HG03159 (cell line): ENCODE data around the gene FERD3L.

Experiments used
- ATAC-seq: cut with Tn5 transposase; IDR thresholded peaks from one replicate; pipeline ENCODE4 v1.9.1; 2021; ENCODE audit warnings: mild to moderate bottlenecking, moderate library complexity; ENCODE audit not compliant: unreplicated experiment

FERD3L gene

DNA sequence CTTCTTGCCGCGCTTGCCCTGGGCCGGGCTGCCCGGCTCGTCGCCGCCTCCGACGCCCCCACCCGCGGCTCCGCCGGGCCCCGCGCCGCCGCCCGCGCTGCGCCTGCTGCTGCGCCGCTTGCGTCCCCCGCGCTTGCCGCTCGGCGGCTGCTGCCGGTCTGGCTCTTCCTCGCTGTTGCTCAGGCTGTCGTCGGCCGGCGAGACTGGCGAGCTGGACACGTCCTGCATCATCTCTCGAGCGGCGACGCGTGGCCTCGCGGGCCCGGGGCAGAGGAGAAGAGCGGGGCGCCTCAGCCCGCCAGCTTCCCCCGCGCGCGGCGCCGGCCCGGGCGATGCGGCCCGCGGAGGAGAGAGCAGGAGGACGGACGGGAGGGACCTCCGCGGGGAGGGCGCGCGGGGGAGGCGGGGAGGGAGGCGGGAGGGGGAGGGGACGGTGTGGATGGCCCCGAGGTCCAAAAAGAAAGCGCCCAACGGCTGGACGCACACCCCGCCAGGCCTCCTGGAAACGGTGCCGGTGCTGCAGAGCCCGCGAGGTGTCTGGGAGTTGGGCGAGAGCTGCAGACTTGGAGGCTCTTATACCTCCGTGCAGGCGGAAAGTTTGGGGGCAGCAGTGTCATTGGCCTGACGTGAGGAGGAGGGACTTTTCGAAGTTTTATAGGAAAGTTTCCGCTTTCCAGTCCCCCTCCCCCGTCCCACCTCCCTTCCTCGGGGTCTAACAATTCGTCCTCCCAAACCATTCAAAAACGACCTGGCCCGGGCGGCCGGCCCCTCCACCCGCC lies 27.9 kb downstream of the FERD3L start, which contains the start of gene TWIST1:
TSS of gene TWIST1 (minus strand) at position 546 of the 779 bp plus-strand sequence. CDS start at position 231, 315 bp downstream.
- no peak for ATAC-seq

DNA sequence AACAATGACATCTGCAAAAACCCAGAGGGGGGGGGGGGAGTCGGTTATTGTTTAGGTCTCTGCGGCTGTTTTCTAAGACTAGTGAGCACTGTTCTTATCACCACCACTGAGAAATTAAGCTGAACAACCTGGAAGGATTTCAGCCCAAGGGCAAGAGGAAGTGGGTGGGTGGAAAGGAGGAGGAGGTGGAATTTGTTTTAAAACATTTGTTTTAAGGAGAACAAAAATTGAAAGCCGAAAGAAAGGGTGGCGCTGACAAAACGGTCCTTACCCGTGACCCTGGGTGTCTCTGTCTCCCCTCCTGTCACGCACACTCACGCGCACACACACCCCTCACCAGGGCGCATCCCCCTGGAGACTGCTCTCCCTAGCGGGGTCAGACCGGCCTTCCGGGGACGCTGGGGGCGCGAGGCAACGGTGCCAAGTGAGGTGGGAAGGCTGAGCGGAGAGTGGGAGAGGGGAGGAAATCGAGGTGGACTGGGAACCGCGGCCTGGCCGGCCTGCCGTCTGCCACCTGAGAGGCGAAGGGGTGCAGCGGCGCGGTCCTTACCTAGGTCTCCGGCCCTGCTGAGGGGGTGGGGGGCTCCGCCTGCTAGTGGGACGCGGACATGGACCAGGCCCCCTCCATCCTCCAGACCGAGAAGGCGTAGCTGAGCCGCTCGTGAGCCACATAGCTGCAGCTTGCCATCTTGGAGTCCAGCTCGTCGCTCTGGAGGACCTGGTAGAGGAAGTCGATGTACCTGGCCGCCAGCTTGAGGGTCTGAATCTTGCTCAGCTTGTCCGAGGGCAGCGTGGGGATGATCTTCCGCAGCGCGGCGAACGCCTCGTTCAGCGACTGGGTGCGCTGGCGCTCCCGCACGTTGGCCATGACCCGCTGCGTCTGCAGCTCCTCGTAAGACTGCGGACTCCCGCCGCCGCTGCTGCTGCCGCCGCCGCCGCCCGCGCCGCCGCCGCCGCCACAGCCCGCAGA lies 28.8 kb downstream of the FERD3L start:
- no peak for ATAC-seq

DNA sequence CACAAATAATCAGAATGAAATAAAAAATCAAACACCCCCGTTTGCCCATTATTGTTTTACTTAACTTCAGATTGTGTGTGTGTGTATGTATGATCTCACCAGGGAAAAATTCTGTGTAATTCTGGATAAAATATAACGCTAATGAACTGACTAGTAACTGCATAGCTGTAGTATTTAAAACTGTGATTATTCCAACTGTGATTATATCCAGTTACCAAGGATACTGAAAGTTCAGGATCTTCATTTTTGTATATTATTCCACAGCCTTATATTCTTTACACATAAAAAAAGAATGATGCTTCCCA lies 30.7 kb downstream of the FERD3L start:
- ATAC-seq: no peak

DNA sequence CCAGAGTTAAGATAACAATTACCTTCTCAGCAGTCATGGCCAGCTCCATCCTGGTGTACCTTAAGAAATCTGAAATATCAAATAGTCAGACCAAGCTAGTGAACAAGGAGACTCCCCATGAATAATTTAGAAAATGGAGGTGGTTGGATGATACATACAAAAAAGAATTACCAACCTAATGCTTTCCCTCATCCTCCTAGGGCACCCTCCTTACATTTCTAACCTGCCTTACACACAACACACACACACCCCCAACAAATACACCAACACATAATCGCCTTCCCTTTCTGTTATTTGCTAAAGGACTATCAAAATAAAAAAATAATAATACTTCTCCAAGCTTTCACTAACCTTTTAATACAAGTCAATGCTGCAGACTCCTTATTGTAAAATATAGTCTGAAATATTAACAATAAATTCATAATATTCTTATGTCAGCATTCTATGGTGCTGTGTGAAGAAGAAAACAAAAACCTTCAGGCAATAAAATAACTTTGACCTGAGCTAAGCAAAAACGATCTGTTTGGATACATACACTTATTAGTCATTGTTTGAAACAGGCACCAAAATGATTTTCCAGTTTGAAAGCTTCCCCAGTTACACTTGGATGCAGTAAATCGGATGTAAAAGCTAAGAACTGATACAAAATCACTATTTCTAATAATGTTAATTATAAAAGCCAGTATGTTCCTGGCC lies 31.2 kb downstream of the FERD3L start:
- no peak for ATAC-seq

DNA sequence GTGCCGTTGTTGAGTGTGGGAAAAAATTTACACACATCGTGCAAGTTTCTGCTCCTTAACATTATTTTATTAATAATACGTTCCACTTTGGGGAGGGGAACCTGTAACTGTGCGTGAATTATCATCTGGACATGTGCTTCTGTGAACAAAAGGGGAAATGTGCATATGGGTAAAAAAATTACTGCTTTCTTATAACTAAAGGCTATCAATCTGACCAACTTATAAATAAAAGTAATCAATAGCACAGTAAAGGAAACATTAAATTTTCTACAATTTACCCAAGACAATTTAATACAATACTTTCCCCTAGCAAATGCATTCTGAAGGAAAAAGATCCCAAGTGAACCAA lies 32.2 kb downstream of the FERD3L start:
- no peak for ATAC-seq

DNA sequence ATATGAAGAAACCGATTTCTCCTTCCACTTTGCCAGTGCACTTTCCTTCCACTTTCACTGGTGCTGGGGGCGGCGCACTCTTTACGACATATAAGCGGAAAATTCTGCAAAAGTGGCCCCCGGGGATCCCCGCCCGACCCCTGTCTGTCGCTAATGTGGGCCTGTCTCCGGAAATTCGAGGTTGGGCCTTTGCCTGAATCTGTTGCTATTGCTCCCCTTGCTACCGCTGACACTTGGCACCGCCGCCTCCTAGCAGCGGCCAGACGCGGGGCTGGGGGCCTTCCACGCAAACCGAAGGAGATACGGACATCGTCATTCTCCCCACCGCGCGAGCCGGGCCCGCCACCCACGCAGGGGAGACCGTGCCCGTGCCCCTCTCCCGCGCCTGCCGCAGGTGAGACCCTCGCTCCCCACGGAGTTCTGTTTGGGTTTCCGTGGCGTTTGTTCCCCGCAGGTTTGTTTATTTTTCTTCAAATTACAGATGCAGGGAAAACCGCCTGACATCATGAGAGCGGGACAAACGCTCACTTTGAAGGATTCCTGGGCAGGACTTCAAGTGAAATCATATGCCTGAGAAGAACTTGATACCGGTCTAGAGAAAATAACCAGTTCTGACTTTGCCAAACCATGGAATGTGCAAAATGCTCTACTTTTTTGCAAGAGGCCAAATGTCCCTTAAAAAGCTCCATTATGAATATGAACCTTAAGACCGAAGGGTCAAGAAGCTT lies 32.8 kb downstream of the FERD3L start:
- ATAC-seq: no peak

DNA sequence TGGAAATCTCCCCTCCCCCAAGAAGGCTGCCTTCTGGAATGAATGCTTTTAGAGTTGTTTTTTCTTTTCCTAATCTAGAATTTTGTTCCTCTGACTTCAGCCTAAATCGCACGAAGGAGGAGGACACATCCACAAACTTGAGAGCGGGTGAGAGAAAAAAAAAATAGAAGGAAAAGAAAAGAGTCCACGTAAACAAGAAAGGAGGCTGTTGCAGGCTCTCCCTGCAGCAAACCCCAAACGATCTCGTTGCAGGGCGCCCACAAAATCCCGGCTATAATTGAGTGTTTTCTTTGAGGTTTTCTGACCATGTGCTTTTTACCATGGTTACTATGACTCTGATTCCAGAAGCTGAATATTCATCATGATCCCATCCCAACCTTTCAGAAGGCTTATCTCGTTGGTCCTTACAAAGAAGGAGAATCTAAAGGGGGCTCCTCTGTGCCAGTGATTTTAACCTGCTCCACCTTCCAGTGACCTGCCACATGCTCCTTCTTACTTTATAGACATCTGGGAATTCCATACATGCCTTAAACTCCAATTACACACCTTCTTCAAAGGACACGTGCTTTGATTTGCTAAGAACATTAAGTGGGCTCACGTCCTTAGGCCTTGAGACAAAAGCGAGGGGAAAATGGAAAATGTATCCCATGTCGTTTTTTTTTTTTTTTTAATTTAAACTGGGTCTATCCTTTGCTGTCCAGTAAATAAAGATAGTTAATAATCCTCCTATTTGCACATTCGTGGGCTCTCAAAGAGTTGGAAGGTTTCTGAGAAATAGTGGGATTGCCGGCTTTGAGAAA lies 33.5 kb downstream of the FERD3L start:
- no peak for ATAC-seq

DNA sequence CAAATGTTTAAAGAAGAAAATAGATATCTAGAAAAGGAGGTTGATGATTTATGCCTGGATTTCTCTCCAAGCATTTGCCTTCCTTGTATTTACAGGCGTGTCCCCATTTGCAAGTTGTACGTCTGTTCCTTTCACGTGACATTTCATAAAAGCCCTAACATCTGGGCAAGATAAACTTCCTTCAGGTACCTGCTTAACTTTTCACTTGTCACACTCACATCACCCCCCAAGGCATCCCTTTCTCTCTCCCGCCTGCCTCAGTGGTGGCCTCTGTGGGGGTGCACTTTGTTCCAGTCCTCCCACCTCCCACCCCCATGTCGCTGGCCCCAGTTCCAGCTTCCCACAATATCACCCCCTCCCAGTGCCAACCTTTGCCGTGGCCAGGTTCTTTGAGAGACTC lies 34.4 kb downstream of the FERD3L start:
- ATAC-seq: no peak

DNA sequence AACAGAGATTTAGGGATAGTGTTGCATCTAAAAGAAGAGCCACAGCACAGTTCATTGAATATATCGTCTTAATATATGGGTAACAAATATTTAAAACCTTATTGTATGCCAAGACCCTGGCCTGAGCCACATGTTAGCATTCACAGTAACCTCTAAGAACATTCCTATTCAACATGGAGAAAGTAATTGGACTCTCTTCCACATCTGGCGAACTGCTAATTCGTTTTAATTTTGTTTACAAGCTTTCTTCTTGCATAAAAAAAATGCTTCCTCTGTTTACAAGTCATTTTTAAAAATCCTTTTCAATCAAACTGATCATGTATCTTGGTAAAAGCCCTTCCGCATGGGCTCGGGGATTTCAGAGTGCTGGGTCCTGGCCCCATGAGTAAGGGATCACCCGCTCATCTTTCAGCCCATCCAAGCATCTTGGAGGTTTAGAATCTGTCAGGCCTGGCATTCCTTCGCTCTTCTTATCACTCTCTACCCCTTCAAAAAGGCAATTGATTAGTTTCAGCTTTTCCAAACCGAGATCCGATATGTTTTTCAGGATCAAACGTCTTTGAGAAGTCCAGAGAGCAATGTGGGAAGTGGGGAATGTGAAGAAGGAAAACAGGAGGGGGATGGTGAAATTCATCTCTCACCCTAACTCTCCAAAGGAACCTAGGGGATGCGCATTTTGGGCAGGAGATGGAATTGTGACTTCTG lies 35.0 kb downstream of the FERD3L start:
- no peak for ATAC-seq

DNA sequence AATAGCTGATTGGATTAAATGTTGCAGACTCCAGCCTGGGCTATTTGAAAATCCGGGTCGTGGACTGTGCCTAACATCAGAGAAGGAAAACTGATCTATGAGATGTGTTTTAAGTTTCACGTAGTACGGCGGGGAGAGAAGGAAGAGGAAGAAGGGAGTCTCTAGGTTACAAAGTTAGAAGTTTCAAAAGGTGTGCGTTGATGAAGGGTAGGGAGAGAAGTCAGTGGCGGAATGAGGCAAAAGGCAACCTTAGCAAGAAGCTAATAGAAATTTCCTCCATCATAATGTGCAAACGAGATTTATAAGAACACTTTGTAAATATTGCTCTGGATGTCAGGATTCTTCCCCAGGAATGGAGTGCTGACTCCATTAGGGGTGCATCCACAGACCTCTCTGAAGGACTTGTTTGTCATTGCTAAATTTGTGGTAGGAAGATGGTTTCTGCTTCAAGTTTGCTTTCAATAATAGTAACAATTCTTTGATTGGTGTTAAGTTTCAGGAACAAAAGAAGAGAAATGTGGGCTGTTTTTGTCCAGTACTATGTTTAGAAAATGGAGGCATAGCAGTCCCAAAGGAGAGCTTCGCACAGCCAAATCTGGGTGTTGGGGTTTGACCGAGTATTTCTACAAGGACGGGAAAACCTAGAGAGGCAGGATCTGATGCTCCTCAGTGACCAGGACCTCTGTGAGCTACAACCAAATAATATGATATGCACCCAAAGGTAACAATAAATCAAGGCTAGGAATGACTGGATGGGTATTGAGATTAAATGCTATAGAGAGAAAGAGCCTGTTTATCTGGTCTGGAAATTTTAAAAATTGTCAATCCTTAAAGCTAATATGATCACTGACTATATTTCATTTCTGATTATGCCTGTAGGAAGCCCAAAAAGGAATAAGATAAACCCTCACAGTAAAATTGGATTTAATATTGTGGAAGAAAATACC lies 35.9 kb downstream of the FERD3L start:
- no peak for ATAC-seq

DNA sequence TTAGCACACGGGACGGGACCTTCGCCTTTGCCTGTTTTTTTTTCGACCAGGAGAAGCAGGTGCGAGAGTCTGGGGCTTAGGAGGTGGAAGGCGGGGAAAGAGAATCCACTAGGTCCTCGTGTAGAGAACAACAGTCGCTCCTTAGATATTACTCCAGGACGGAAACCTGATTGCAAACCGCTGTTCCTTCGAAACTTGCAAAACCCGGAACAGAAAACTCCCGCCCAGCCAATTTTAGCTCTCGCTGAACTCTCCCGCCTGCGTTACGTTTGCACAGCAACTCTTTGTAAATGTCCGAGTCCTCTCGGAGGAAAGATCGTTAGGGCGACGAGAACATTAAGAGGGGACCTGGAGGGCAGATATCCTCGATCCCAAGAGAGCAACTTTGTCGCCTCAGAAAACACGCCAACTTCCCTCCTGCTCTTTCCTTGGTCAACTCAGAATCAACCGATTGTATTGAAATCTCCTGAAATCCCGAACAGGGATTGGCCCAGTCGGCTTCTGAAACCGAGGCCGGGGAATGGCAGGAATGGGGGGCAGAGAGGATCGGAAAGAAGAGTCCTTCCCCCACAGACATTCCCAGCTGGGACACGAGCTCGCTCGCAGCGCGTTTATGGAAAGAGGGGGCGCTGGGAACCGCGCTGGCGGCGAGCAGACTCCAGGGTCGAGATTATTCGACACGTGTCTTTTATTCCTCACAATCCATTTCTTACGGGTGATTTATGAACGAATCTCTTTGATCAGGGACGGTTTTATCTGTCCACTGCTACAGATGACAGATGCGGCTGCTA lies 37.7 kb downstream of the FERD3L start:
- no peak for ATAC-seq

DNA sequence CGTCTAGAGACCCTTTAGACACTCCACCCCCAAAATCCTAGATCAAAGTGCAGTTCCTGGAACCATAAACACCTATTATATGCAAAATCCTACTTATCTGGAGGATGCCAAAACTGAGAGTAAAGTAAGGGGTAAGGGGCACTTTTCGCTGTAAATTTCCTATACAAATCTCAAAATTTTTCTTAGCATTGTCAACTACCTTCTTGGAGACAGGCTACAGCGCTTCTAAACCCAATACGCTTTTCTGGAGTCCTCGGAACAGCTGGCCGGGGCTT lies 38.2 kb downstream of the FERD3L start:
- ATAC-seq: no peak

DNA sequence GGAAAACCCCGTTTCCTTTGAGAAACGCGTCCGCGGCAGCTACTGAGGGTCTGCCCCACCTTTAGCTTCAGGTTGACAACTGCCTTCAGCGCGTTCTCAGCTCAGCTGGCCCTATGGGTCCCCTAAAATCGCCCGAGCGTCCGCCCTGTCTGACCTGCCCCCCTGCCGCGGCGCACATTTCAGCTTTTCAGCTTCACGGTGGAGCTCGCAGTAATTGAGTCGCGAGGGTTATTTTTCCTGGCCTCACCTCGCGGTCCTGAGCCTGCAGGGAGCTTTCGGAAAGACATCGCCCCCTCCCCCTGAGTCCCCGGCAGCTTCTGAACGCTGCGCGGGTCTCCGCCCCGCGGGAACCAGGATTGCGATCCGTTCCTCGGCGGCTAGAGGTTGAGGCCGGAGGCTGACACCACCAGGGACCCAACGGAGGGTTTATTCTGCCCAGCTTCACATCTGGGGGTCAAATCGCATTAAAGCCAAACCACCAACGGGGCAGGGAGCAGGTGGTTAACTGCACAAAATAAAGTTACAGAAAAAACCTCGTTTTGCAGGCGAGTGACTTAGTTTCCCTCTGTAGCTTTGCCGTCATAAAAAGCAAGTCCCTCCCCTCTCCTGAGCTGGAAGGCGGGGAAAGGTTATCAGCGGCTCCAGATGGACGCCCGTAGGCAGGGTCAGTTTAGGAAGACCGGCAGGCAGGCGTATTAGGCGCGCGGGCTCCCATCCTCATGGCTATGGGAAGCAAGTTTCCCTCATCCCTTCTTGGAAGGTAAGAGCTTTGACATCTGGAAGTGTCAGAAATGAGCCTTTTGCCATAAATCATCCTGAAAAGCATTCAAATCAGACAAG lies 38.8 kb downstream of the FERD3L start:
- no peak for ATAC-seq

DNA sequence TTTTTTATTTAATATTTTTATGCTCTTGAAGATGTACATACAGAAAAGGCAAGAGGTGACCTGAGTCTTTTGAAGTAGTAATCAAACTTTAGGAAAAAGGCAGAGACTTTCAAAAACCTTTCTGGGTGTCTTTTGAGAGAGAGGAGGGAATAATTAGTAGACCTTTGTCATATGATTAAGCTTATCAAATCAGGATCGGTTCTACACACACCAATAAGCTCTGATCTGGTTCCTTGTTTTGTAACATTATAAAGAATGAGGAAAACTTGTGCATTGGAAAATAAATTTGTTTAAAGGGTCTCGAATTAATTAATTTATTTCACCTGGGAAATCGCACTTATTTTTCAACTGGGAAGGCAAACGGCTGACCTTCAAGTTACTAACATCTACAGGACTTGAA lies 39.7 kb downstream of the FERD3L start:
- no peak for ATAC-seq

DNA sequence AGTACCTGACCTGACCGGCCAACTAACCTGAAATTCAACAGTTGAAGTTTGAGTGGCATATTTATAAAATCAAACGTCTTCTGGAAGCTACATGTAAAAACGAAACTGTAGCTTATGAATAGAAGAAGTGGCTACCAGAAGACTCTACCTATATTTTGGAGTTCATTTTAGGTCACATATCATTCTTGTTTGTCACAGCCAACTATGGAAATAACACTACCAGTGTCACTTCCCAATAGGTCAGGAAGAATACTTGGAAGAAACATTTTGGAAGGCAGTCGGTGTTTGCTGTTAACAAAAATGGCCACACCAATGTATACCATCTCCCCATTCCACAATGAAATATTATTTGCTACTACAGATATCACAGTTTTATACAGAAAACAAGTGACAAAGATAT lies 40.4 kb downstream of the FERD3L start:
- no peak for ATAC-seq

DNA sequence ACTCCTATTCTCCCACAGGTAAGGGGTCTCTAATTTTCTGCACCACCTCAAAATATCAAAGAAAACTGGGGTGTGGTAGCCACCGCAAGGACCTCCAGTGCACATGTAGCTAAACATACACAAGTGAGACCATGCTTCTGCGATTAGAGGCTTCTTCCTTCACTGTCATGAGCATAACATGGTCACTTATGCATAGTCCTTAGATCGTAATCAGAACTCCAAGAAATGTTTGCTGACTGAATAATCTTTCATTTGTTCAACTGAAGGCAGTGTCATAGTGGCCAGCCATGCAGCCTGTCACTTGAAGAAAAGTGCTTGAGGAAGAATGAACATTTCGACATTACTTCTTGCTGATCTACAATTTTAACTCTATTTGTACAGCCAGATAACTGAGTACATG lies 42.3 kb downstream of the FERD3L start:
- ATAC-seq: no peak

DNA sequence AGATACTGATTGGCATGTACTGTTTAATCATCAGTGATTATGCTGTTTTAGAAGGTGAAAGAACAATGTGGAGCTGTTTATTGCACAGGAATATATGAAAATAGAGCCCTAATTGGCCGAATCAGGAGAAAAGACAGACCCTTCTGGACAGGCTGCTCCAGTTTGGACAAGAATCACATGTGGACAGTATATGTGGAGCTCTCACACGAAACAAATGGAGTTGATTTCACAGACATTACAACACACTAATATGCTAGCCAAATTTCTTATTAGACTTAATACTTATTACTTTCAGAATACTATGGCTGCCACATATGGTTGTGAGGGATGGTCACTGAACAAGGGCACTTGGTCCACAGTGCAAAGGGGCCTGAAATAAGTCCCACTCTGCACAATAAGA lies 43.3 kb downstream of the FERD3L start:
- ATAC-seq: no peak
